ENCODE data around the gene LIPA. TPM values are rescaled to one million over a fixed set of nuclear protein-coding genes. Genes with fewer than 3 reads are reported as not detected.

LIPA gene
- total and polyA plus RNA-seq, 2 experiments from 2014 or later, result 113 to 134 TPM

- Histone ChIP-seq H3K4me1 (ENCODE audit: insufficient read depth) (peaks cover 41% of the 10 kb centered on the region), H4K20me1 (ENCODE audit: insufficient read depth) (no peaks in the 10 kb centered on the region), H3K36me3 (ENCODE audit: low read depth) (no peaks in the 10 kb centered on the region), H3K9ac (peak within 1 kb of the TSS; percentile 67), H3K9me2 (ENCODE audit: insufficient read depth) (no peaks in the 10 kb centered on the region), H3K79me2 (ENCODE audit: insufficient read depth) (no peaks in the 10 kb centered on the region), H2AFZ (peak within 1 kb of the TSS; percentile 83), H3K4me2 (ENCODE audit: unreplicated experiment) (peak within 1 kb of the TSS; percentile 86), H3K9me3 (ENCODE audit: low read depth) (no peaks in the 10 kb centered on the region), H3K4me3 (peak within 1 kb of the TSS; percentile 75), H3K27ac (peak within 1 kb of the TSS; percentile 62), H3F3A (ENCODE audit: insufficient read depth) (peaks cover 48% of the 10 kb centered on the region), H3K27me3 (replicated peaks; ENCODE audit: insufficient read depth) (no peaks in the 10 kb centered on the region)
- TF ChIP-seq EZH2 (IDR thresholded peaks at IDR 0.05; ENCODE audit: insufficient read depth, poor library complexity, severe bottlenecking), result no peak
- TF ChIP-seq EZH2phosphoT487 (IDR thresholded peaks at IDR 0.05; ENCODE audit: insufficient read depth, low read depth), result no peak
- WGBS, 2 experiments (ENCODE audit: low coverage in 1 of 2, low lambda C conversion rate in 2 of 2, missing lambda C conversion rate in 2 of 2), result 2% methylated on average over 28 of the region's 28 CpGs
- in situ Hi-C loops (cut with MboI), result no loop called here
- peak; percentile 96 for DNase-seq
These were observed 44.3 kb downstream of the LIPA start, which contains the start of gene CH25H for GRCh38 chr10:89207181-89207800. TSS of gene CH25H (minus strand) at chr10:89207317. CDS start at chr10:89207292, 25 bp downstream.

GRCh38 chr10:89206402-89207180 is 45.0 kb downstream of the LIPA start:
- Histone ChIP-seq H3K36me3 (ENCODE audit: low read depth) (no peaks in the 10 kb centered on the region), H3K79me2 (ENCODE audit: insufficient read depth) (no peaks in the 10 kb centered on the region), H3K4me1 (ENCODE audit: insufficient read depth) (peaks cover 34% of the 10 kb centered on the region), H3K9me2 (ENCODE audit: insufficient read depth) (no peaks in the 10 kb centered on the region), H4K20me1 (ENCODE audit: insufficient read depth) (no peaks in the 10 kb centered on the region), H3F3A (ENCODE audit: insufficient read depth) (peaks cover 42% of the 10 kb centered on the region), H3K4me3 (peak overlapping the region; percentile 75), H3K9ac (peak overlapping the region; percentile 67), H3K27ac (peak overlapping the region; percentile 62), H3K9me3 (ENCODE audit: low read depth) (no peaks in the 10 kb centered on the region), H3K4me2 (ENCODE audit: unreplicated experiment) (peak overlapping the region; percentile 86), H3K27me3 (replicated peaks; ENCODE audit: insufficient read depth) (no peaks in the 10 kb centered on the region), H2AFZ (peak overlapping the region; percentile 83)
- WGBS, 2 experiments (ENCODE audit: low coverage in 1 of 2, low lambda C conversion rate in 2 of 2, missing lambda C conversion rate in 2 of 2), result 2 to 3% methylated on average over 42 of the region's 42 CpGs
- in situ Hi-C loops (cut with MboI), result no loop called here
- DNase-seq, result peak; percentile 66
- TF ChIP-seq EZH2 (IDR thresholded peaks at IDR 0.05; ENCODE audit: insufficient read depth, poor library complexity, severe bottlenecking) (no peak), EZH2phosphoT487 (IDR thresholded peaks at IDR 0.05; ENCODE audit: insufficient read depth, low read depth) (no peak)

GRCh38 chr10:89204621-89205185 is 46.9 kb downstream of the LIPA start:
- no peak overlapping the region for H2AFZ ChIP-seq
- no peaks in the 10 kb centered on the region for H3K36me3 ChIP-seq (ENCODE audit: low read depth)
- H3K4me3 ChIP-seq, result peak overlapping the region; percentile 75
- H3K4me2 ChIP-seq (ENCODE audit: unreplicated experiment), result no peak overlapping the region
- peaks cover 32% of the 10 kb centered on the region; the same call in 1 of the 2 replicates for H3K4me1 ChIP-seq (ENCODE audit: insufficient read depth)
- H3K27me3 ChIP-seq (replicated peaks; ENCODE audit: insufficient read depth), result no peaks in the 10 kb centered on the region
- H3K9me3 ChIP-seq (ENCODE audit: low read depth), result no peaks in the 10 kb centered on the region
- WGBS, 2 experiments (ENCODE audit: low coverage in 1 of 2, low lambda C conversion rate in 2 of 2, missing lambda C conversion rate in 2 of 2), result 62 to 65% methylated on average over 6 of the region's 6 CpGs
- TF ChIP-seq EZH2 (IDR thresholded peaks at IDR 0.05; ENCODE audit: insufficient read depth, poor library complexity, severe bottlenecking), result no peak
- no peak for TF ChIP-seq EZH2phosphoT487 (IDR thresholded peaks at IDR 0.05; ENCODE audit: insufficient read depth, low read depth)
- H4K20me1 ChIP-seq (ENCODE audit: insufficient read depth), result no peaks in the 10 kb centered on the region
- no peak overlapping the region for H3K27ac ChIP-seq
- no peak for DNase-seq
- H3F3A ChIP-seq (ENCODE audit: insufficient read depth), result peaks cover 36% of the 10 kb centered on the region
- no peak overlapping the region for H3K9ac ChIP-seq
- in situ Hi-C loops (cut with MboI), result no loop called here
- no peaks in the 10 kb centered on the region for H3K9me2 ChIP-seq (ENCODE audit: insufficient read depth)
- H3K79me2 ChIP-seq (ENCODE audit: insufficient read depth), result no peaks in the 10 kb centered on the region

GRCh38 chr10:89203237-89203636 is 48.3 kb downstream of the LIPA start:
- Histone ChIP-seq H3F3A (ENCODE audit: insufficient read depth) (peaks cover 36% of the 10 kb centered on the region), H3K9ac (no peak overlapping the region), H3K9me2 (ENCODE audit: insufficient read depth) (no peaks in the 10 kb centered on the region), H3K4me1 (ENCODE audit: insufficient read depth) (peaks cover 30% of the 10 kb centered on the region; the same call in 1 of the 2 replicates), H3K4me2 (ENCODE audit: unreplicated experiment) (no peak overlapping the region), H2AFZ (0 out of 2 replicates have a peak overlapping the region, but pooled peaks have one; percentile 23), H4K20me1 (ENCODE audit: insufficient read depth) (no peaks in the 10 kb centered on the region), H3K79me2 (ENCODE audit: insufficient read depth) (no peaks in the 10 kb centered on the region), H3K36me3 (ENCODE audit: low read depth) (no peaks in the 10 kb centered on the region), H3K9me3 (ENCODE audit: low read depth) (no peaks in the 10 kb centered on the region), H3K4me3 (0 out of 2 replicates have a peak overlapping the region, but pooled peaks have one; percentile 13), H3K27me3 (replicated peaks; ENCODE audit: insufficient read depth) (no peaks in the 10 kb centered on the region), H3K27ac (no peak overlapping the region)
- DNase-seq, result peak; percentile 25
- TF ChIP-seq EZH2 (IDR thresholded peaks at IDR 0.05; ENCODE audit: insufficient read depth, poor library complexity, severe bottlenecking) (no peak), EZH2phosphoT487 (IDR thresholded peaks at IDR 0.05; ENCODE audit: insufficient read depth, low read depth) (no peak)
- 22 to 29% methylated on average over 1 of the region's 1 CpG for WGBS, 2 experiments (ENCODE audit: low coverage in 1 of 2, low lambda C conversion rate in 2 of 2, missing lambda C conversion rate in 2 of 2)
- in situ Hi-C loops (cut with MboI), result no loop called here

Data from GM23248 (cell line).